ENCODE data around the gene CACNA1G. TPM values are rescaled to one million over a fixed set of nuclear protein-coding genes. Genes with fewer than 3 reads are reported as not detected.

CACNA1G gene
- total and polyA plus RNA-seq, 4 donors, result 0.29 to 2.8 TPM; not detected in 2

DNA sequence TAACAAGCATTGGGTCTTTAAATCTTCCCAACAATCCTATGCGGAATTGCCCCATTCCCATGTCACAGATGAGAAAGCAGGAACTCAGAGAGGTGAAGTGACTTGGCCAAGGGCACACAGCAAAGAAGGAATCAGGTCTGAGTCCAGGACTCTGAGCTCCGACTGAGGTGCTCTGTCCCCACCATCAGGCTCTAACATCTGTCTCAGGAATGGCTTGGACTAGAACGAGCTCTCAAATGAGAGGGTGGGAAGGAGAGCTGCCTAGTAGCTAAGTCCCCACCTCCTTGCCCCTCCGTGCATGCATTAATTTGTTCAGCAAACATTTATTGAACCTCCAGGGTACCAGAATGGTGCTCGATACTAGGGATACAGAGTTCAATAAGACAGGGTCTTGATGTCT is 100.8 kb downstream of the CACNA1G start:
- peak overlapping the region in 1 of 2 donors; percentile 41 for H3K27ac ChIP-seq (ENCODE audit: low read depth in 1 of 2, low read length in 2 of 2)
- ATAC-seq (ENCODE audit: low FRiP score), result no peak
- 86% methylated on average over 5 of the region's 5 CpGs for WGBS, 2 donors
- intact Hi-C loops (cut with DNase I), result loop anchor here in 1 of 2 donors (2.0 kb wide), 1 partner anchor 19 kb away; no protein-coding TSS in a partner anchor
- H3K4me1 ChIP-seq (ENCODE audit: control insufficient read depth in 1 of 2, insufficient read depth in 2 of 2, low read length in 2 of 2), result no peaks in the 10 kb centered on the region
- H3K9me3 ChIP-seq (ENCODE audit: control insufficient read depth, low read length), result no peaks in the 10 kb centered on the region
- no peak overlapping the region for H3K4me3 ChIP-seq (ENCODE audit: low read length in 2 of 2)
- H3K36me3 ChIP-seq (ENCODE audit: control insufficient read depth in 1 of 2, insufficient read depth in 2 of 2, low read length in 1 of 2), result no peaks in the 10 kb centered on the region
- peak in 1 of 2 donors; percentile 30 for DNase-seq
- H3K27me3 ChIP-seq (ENCODE audit: control insufficient read depth in 1 of 2, insufficient read depth in 2 of 2, low read length in 1 of 2), result no peaks in the 10 kb centered on the region

DNA sequence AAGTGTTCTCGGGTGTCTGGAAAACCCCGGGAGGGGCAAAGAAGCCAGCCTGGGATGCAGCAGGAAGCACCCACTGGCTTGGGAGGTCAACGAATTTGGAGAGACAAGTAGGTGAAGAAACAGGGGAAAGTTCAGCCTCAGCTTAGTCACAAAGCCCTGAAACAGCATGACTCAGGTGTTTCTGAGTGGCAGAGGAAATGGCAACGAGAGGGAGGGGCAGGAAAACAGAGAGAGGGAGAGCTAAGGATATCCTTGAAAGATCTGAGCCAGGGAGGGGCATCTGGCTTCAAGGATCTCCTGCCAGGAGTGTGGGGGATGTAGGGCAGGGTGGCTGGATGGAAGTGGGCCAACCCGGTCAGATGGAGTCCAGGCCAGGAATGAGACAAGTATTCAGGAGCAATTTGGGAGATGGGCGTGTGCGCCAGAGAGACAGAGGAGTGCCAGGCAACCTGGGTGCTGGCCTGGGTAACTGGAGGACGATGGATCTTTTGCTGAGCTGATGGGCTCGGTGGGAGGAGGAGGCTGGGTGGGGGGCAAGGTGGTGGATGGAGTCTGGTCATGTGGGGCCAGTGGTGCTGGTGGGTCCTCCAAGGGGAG is 101.4 kb downstream of the CACNA1G start:
- H3K9me3 ChIP-seq (ENCODE audit: control insufficient read depth, low read length), result no peaks in the 10 kb centered on the region
- no peak overlapping the region for H3K4me3 ChIP-seq (ENCODE audit: low read length in 2 of 2)
- H3K4me1 ChIP-seq (ENCODE audit: control insufficient read depth in 1 of 2, insufficient read depth in 2 of 2, low read length in 2 of 2), result no peaks in the 10 kb centered on the region
- ATAC-seq (ENCODE audit: low FRiP score), result peak; percentile 61
- no peaks in the 10 kb centered on the region for H3K36me3 ChIP-seq (ENCODE audit: control insufficient read depth in 1 of 2, insufficient read depth in 2 of 2, low read length in 1 of 2)
- no peaks in the 10 kb centered on the region for H3K27me3 ChIP-seq (ENCODE audit: control insufficient read depth in 1 of 2, insufficient read depth in 2 of 2, low read length in 1 of 2)
- WGBS, 2 donors, result 27 to 29% methylated on average over 9 of the region's 9 CpGs
- H3K27ac ChIP-seq (ENCODE audit: low read depth in 1 of 2, low read length in 2 of 2), result no peak overlapping the region
- intact Hi-C loops (cut with DNase I), result loop anchor here in 1 of 2 donors (2.0 kb wide), 2 partner anchors 19 to 29 kb away; no protein-coding TSS in a partner anchor
- DNase-seq, result peak; percentile 84 to 85

DNA sequence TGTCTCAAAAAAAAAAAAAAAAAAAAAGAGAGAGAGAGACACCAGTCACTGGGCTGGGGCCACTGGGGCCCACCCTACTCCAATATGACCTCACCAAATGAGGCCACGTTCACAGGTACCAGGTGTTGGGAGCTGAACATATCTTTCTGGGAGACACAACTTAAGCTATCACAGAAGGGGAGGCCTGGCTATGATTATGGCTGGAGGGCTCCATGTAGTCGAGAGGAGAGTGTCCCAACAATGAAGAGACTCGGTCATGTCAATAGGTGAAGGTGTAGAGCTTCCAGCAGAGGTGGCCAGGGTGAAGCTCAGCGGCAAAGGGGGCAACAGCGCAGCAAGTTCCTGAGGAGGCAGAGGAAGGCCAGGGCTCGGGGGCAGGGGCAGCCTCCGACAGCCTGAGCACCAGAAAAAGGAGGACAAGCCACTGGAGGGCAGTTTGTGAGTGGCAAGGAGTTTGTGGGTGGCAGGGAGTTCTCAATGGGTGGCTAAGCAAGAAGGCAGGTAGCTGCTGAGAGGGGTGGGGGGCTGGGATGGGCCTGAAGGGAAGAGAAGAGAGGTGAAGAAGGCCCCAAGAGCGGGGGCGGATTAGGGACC is 102.2 kb downstream of the CACNA1G start:
- H3K27ac ChIP-seq (ENCODE audit: low read depth in 1 of 2, low read length in 2 of 2), result no peak overlapping the region
- no peaks in the 10 kb centered on the region for H3K27me3 ChIP-seq (ENCODE audit: control insufficient read depth in 1 of 2, insufficient read depth in 2 of 2, low read length in 1 of 2)
- H3K4me1 ChIP-seq (ENCODE audit: control insufficient read depth in 1 of 2, insufficient read depth in 2 of 2, low read length in 2 of 2), result no peaks in the 10 kb centered on the region
- DNase-seq (peak in 1 of 2 donors; percentile 59), ATAC-seq (ENCODE audit: low FRiP score) (no peak)
- no peaks in the 10 kb centered on the region for H3K9me3 ChIP-seq (ENCODE audit: control insufficient read depth, low read length)
- whole genome bisulfite sequencing, 2 donors, result 97% methylated on average over 9 of the region's 9 CpGs
- intact Hi-C loops (cut with DNase I), result loop anchor here in 1 of 2 donors (2.0 kb wide), 1 partner anchor 30 kb away; no protein-coding TSS in a partner anchor
- no peaks in the 10 kb centered on the region for H3K36me3 ChIP-seq (ENCODE audit: control insufficient read depth in 1 of 2, insufficient read depth in 2 of 2, low read length in 1 of 2)
- no peak overlapping the region for H3K4me3 ChIP-seq (ENCODE audit: low read length in 2 of 2)

DNA sequence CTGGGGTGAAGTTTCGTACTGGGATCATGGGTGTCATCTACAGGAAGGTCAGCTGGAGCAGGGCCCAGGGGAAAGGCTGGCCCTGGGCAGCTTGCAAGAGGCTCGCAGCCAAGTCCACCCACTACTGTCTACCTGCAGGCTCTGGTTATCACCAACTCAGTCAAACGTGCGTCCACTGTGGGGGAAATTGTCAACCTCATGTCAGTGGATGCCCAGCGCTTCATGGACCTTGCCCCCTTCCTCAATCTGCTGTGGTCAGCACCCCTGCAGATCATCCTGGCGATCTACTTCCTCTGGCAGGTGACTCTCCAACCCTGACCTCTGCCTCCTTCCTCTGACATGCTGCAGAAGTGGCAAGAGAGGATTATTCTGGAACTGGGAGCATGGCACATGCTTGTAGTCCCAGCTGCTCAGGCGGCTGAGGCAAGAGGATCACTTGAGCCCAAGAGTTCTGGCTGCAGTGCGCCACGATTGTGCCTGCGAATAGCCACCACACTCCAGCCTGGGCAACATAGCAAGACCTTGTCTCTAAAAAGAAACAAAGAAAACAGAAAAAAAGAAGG is 103.4 kb downstream of the CACNA1G start:
- WGBS, 2 donors, result 87 to 92% methylated on average over 10 of the region's 10 CpGs
- intact Hi-C loops (cut with DNase I), result loop anchor here in 1 of 2 donors (2.0 kb wide), 1 partner anchor 31 kb away; no protein-coding TSS in a partner anchor
- no peaks in the 10 kb centered on the region for H3K36me3 ChIP-seq (ENCODE audit: control insufficient read depth in 1 of 2, insufficient read depth in 2 of 2, low read length in 1 of 2)
- no peak overlapping the region for H3K27ac ChIP-seq (ENCODE audit: low read depth in 1 of 2, low read length in 2 of 2)
- H3K4me1 ChIP-seq (ENCODE audit: control insufficient read depth in 1 of 2, insufficient read depth in 2 of 2, low read length in 2 of 2), result no peaks in the 10 kb centered on the region
- ATAC-seq (ENCODE audit: low FRiP score) (no peak), DNase-seq (peak in 1 of 2 donors; percentile 31)
- no peaks in the 10 kb centered on the region for H3K9me3 ChIP-seq (ENCODE audit: control insufficient read depth, low read length)
- H3K4me3 ChIP-seq (ENCODE audit: low read length in 2 of 2), result no peak overlapping the region
- H3K27me3 ChIP-seq (ENCODE audit: control insufficient read depth in 1 of 2, insufficient read depth in 2 of 2, low read length in 1 of 2), result no peaks in the 10 kb centered on the region

DNA sequence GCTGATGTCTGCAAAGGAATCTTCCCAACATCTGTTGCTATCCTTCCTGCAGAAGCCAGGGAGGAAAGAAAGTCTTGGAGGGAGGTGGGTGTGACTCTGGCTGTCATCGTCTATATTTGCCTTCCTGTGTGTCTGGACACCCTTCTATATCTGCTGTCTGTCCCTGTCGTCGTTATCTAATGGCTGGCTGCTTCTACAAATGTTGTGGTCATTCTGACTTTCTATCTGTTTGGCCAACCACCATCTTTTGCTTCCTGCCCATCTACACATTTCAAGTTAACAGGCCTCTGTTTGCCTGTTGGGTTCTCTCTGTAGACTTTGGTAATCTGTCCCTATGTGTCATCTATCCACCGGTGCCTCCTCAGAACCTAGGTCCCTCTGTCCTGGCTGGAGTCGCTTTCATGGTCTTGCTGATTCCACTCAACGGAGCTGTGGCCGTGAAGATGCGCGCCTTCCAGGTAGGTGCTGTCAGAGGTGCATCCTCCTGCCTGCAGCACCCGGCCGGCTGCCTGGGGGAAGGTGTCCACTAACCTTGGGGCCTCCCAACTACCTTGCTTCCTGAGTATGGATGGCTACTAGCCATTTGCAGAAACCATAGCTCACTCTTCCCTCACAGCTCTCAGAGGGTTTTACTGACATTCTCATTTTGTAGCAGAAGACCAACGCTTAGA is 104.4 kb downstream of the CACNA1G start:
- no peaks in the 10 kb centered on the region for H3K36me3 ChIP-seq (ENCODE audit: control insufficient read depth in 1 of 2, insufficient read depth in 2 of 2, low read length in 1 of 2)
- H3K27me3 ChIP-seq (ENCODE audit: control insufficient read depth in 1 of 2, insufficient read depth in 2 of 2, low read length in 1 of 2), result no peaks in the 10 kb centered on the region
- DNase-seq, result peak in 1 of 2 donors; percentile 74
- ATAC-seq (ENCODE audit: low FRiP score), result no peak
- H3K4me3 ChIP-seq (ENCODE audit: low read length in 2 of 2), result no peak overlapping the region
- H3K9me3 ChIP-seq (ENCODE audit: control insufficient read depth, low read length), result no peaks in the 10 kb centered on the region
- 89 to 90% methylated on average over 12 of the region's 12 CpGs for WGBS, 2 donors
- H3K27ac ChIP-seq (ENCODE audit: low read depth in 1 of 2, low read length in 2 of 2), result no peak overlapping the region
- intact Hi-C loops (cut with DNase I), result loop anchor here in 1 of 2 donors (5.0 kb wide), 1 partner anchor 33 kb away; the partner anchor contains the start of gene ABCC3
- no peaks in the 10 kb centered on the region for H3K4me1 ChIP-seq (ENCODE audit: control insufficient read depth in 1 of 2, insufficient read depth in 2 of 2, low read length in 2 of 2)

DNA sequence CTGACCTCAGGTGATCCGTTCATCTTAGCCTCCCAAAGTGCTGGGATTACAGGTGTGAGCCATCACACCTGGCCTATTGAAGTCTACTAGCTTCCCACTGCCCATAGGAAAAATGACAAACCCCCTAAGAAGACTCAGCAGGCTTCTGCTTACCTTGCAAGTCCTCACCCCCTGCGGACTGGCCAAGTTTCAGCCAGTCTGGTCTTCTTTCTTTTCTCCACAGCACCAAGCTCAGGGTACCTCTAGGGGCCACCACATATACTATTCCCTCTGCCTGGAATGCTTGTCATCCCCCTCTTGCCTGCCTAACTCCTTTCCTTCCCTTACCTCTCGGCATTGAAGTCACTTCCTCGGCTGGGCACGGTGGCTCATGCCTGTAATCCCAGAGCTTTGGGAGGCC is 105.3 kb downstream of the CACNA1G start:
- DNase-seq (peak in 1 of 2 donors; percentile 3), ATAC-seq (ENCODE audit: low FRiP score) (no peak)
- no peaks in the 10 kb centered on the region for H3K9me3 ChIP-seq (ENCODE audit: control insufficient read depth, low read length)
- H3K4me3 ChIP-seq (ENCODE audit: low read length in 2 of 2), result no peak overlapping the region
- 80 to 84% methylated on average over 5 of the region's 5 CpGs for WGBS, 2 donors
- H3K27ac ChIP-seq (ENCODE audit: low read depth in 1 of 2, low read length in 2 of 2), result no peak overlapping the region
- intact Hi-C loops (cut with DNase I), result loop anchor here in 1 of 2 donors (5.0 kb wide), 1 partner anchor 34 kb away; the partner anchor contains the start of gene ABCC3
- no peaks in the 10 kb centered on the region for H3K4me1 ChIP-seq (ENCODE audit: control insufficient read depth in 1 of 2, insufficient read depth in 2 of 2, low read length in 2 of 2)
- no peaks in the 10 kb centered on the region for H3K36me3 ChIP-seq (ENCODE audit: control insufficient read depth in 1 of 2, insufficient read depth in 2 of 2, low read length in 1 of 2)
- no peaks in the 10 kb centered on the region for H3K27me3 ChIP-seq (ENCODE audit: control insufficient read depth in 1 of 2, insufficient read depth in 2 of 2, low read length in 1 of 2)

DNA sequence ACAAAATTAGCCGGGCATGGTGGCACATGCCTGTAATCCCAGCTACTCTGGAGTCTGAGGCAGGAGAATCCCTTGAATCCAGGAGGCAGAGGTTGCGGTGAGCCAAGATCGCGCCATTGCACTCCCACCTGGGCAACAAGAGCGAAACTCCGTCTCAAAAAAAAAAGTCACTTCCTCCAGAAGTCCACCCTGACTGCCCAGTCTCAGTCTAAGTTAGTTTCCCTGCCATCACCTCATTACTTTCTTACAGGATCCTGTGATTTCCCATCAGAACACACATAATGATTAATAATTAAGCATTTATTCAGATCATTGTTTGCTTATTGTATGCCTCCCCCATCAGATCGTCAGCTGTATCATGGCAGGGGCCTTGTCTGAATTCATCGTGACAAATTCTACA is 105.8 kb downstream of the CACNA1G start:
- 95 to 96% methylated on average over 8 of the region's 8 CpGs for WGBS, 2 donors
- DNase-seq (no peak), ATAC-seq (ENCODE audit: low FRiP score) (no peak)
- H3K4me1 ChIP-seq (ENCODE audit: control insufficient read depth in 1 of 2, insufficient read depth in 2 of 2, low read length in 2 of 2), result no peaks in the 10 kb centered on the region
- no peaks in the 10 kb centered on the region for H3K9me3 ChIP-seq (ENCODE audit: control insufficient read depth, low read length)
- H3K27ac ChIP-seq (ENCODE audit: low read depth in 1 of 2, low read length in 2 of 2), result no peak overlapping the region
- no peaks in the 10 kb centered on the region for H3K27me3 ChIP-seq (ENCODE audit: control insufficient read depth in 1 of 2, insufficient read depth in 2 of 2, low read length in 1 of 2)
- intact Hi-C loops (cut with DNase I), result loop anchor here in 1 of 2 donors (5.0 kb wide), 1 partner anchor 34 kb away; the partner anchor contains the start of gene ABCC3
- H3K4me3 ChIP-seq (ENCODE audit: low read length in 2 of 2), result no peak overlapping the region
- no peaks in the 10 kb centered on the region for H3K36me3 ChIP-seq (ENCODE audit: control insufficient read depth in 1 of 2, insufficient read depth in 2 of 2, low read length in 1 of 2)

DNA sequence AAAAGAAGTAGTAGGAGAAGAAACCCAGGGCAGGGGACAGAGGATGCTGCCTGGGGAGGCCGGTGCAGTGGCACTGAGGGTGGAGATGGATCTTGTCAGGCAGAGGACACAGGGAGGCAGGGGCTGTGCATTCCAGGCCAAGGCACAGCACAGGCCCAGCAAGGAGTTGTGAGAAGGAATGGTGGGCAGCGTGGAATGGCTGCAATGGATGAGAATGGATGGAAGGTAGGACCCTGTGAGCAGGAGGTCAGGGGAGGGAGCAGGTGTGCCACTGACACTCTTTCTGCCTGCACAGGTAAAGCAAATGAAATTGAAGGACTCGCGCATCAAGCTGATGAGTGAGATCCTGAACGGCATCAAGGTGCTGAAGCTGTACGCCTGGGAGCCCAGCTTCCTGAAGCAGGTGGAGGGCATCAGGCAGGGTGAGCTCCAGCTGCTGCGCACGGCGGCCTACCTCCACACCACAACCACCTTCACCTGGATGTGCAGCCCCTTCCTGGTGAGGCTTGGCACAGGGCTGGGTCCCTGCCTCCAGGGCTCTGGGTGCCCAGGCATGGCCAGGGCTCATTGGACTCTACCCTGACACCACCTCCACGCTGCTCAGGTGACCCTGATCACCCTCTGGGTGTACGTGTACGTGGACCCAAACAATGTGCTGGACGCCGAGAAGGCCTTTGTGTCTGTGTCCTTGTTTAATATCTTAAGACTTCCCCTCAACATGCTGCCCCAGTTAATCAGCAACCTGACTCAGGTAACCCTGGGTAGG is 106.9 kb downstream of the CACNA1G start:
- Histone ChIP-seq H3K36me3 (ENCODE audit: control insufficient read depth in 1 of 2, insufficient read depth in 2 of 2, low read length in 1 of 2) (no peaks in the 10 kb centered on the region), H3K27me3 (ENCODE audit: control insufficient read depth in 1 of 2, insufficient read depth in 2 of 2, low read length in 1 of 2) (no peaks in the 10 kb centered on the region), H3K9me3 (ENCODE audit: control insufficient read depth, low read length) (no peaks in the 10 kb centered on the region), H3K4me1 (ENCODE audit: control insufficient read depth in 1 of 2, insufficient read depth in 2 of 2, low read length in 2 of 2) (no peaks in the 10 kb centered on the region), H3K4me3 (ENCODE audit: low read length in 2 of 2) (no peak overlapping the region), H3K27ac (ENCODE audit: low read depth in 1 of 2, low read length in 2 of 2) (no peak overlapping the region)
- intact Hi-C loops (cut with DNase I), result loop anchor here in 1 of 2 donors (5.0 kb wide), 1 partner anchor 35 kb away; the partner anchor contains the start of gene ABCC3
- ATAC-seq (ENCODE audit: low FRiP score), result no peak
- WGBS, 2 donors, result 96 to 97% methylated on average over 14 of the region's 14 CpGs
- peak in 1 of 2 donors; percentile 52 for DNase-seq

Measured in aorta (tissue), 5 donors.